ENCODE results near the gene RBBP8NL. TPM values are rescaled to one million over a fixed set of nuclear protein-coding genes. Genes with fewer than 3 reads are reported as not detected.
A peak's percentile ranks its signal among the peaks of the same experiment; 100 is the strongest.

The RBBP8NL gene
- total RNA-seq, 1 experiment from 2014 or later, result 6.2 TPM

DNA sequence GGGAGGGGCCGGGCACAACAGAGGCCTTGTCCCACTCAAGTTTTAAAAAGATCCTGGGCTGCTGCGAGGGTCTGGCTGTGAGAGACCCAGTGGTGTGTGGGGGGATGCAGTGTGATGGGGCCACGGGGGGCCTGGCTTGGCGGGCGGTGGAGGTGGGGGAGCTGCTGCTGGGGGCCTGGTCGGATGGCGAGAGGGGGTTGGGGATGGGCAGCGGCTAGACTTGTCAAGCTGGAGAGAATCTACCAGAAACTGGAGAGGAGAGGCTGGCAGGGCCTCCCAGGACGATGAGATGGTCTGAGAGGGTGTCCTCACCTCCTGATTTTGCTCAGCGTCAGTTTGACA is 35.3 kb downstream of the RBBP8NL start:
- TF ChIP-seq, protein P1, sequence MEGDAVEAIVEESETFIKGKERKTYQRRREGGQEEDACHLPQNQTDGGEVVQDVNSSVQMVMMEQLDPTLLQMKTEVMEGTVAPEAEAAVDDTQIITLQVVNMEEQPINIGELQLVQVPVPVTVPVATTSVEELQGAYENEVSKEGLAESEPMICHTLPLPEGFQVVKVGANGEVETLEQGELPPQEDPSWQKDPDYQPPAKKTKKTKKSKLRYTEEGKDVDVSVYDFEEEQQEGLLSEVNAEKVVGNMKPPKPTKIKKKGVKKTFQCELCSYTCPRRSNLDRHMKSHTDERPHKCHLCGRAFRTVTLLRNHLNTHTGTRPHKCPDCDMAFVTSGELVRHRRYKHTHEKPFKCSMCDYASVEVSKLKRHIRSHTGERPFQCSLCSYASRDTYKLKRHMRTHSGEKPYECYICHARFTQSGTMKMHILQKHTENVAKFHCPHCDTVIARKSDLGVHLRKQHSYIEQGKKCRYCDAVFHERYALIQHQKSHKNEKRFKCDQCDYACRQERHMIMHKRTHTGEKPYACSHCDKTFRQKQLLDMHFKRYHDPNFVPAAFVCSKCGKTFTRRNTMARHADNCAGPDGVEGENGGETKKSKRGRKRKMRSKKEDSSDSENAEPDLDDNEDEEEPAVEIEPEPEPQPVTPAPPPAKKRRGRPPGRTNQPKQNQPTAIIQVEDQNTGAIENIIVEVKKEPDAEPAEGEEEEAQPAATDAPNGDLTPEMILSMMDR (IDR thresholded peaks at IDR 0.05; ENCODE audit: unreplicated experiment), result no peak
- H3K36me3 Mint-ChIP-seq (ENCODE audit: insufficient read depth, unreplicated experiment), result peaks cover 77% of the 10 kb centered on the region
- H3K27me3 Mint-ChIP-seq (ENCODE audit: unreplicated experiment), result no peaks in the 10 kb centered on the region
- H3K27ac Mint-ChIP-seq (ENCODE audit: unreplicated experiment), result no peak overlapping the region
- intact Hi-C loops (cut with micrococcal nuclease; ENCODE audit: unreplicated experiment), result no loop called here
- no peak overlapping the region for H3K4me3 Mint-ChIP-seq (ENCODE audit: low read depth, unreplicated experiment)
- BruUV-seq (replicated peaks), result no TSS peak
- H3K9me3 Mint-ChIP-seq (ENCODE audit: low read depth, unreplicated experiment), result no peaks in the 10 kb centered on the region
- H3K4me1 Mint-ChIP-seq (ENCODE audit: low read depth, unreplicated experiment), result peaks cover 22% of the 10 kb centered on the region
- no peak for DNase-seq
- CTCF ChIA-PET, result no interaction called here

DNA sequence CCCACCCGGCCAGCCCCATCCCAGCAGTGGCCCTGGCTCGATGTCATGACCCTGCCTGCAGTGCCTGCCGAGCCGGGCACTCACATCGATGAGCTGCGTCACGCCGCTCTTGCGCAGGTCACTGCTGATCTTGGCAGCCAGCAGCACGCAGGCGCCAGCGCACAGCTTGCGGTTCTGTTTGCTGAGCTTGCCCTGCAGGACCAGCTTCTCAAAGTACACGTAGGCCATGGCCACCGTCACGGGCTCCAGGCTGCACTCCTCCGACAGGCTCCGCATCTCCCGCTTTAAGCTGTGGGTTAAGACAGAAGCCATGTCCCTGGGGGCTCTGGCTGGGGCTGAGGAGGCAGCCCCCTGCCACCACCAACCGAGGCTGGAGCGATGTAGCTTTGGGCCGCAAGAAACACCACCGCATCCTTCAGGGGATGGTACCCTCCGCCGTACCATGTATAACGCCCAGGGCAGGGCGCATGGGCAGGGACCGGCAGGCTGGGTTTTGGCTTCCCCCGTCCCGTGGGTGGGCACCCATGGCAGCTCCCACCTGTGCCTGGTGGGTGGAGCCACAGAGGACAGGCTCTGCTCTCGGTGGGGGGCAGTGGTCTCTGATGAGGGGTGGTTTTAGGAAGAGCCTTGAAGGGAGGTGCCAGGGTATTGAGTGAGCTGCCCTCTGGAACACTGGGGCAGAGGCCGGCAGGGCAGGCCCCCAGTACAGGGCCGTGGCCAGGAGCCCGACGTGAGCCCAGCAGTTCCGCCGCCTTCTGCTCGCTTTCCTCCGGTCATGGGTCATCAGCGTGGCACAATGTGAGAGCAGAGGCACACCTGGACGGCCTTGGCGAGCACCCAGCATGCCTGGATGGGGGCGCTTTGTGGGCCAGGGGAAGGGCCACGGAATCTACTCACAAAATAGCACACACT is 35.9 kb downstream of the RBBP8NL start:
- CTCF ChIA-PET, result no interaction called here
- Mint-ChIP-seq H3K4me3 (ENCODE audit: low read depth, unreplicated experiment) (no peak overlapping the region), H3K27ac (ENCODE audit: unreplicated experiment) (no peak overlapping the region), H3K9me3 (ENCODE audit: low read depth, unreplicated experiment) (no peaks in the 10 kb centered on the region), H3K4me1 (ENCODE audit: low read depth, unreplicated experiment) (peaks cover 22% of the 10 kb centered on the region), H3K27me3 (ENCODE audit: unreplicated experiment) (no peaks in the 10 kb centered on the region), H3K36me3 (ENCODE audit: insufficient read depth, unreplicated experiment) (peaks cover 84% of the 10 kb centered on the region)
- TF ChIP-seq, protein P1 (IDR thresholded peaks at IDR 0.05; ENCODE audit: unreplicated experiment), result no peak
- BruUV-seq (replicated peaks), result no TSS peak
- intact Hi-C loops (cut with micrococcal nuclease; ENCODE audit: unreplicated experiment), result no loop called here
- DNase-seq, result no peak

DNA sequence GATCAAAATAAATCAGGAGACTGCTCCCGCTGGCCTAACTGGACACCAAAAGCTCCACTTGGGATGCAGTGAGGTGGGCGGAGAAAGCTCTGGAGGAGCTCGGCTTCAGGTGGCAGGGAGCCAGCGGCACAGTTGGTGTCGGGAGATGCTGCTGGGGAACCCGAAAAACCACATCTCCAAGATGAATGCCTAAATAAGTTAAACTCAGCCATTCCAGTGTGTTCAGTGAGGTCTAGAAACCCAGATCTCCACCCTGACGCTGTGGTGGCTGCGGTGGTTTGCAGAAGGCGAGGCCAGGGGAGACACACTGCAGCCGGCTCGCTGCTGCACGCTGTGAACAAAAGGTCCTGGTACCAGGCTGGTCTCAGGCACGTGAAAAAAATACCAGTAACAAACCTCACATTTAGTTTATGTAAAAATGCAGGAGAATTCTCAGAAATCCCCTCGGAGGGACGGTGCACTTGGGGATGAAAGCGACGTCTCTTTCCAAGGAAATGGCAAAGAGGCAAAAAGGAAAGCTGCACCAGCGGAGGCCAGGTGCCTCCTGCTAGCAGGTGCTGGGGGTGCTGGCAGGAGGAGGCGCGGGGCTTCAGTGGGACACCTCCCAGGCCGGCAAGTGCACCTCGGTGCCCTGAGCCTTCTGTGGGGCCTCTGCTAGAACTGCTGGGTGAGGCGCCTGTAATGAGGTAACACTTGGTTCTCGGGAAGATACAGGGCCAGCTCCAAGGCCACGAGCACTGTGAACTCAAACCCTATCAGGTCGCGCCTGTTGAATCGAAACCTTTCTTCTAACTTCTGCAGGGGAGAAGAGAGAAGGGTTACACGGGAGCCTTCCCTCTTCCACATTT is 36.8 kb downstream of the RBBP8NL start:
- DNase-seq, result no peak
- CTCF ChIA-PET, result no interaction called here
- H3K9me3 Mint-ChIP-seq (ENCODE audit: low read depth, unreplicated experiment), result no peaks in the 10 kb centered on the region
- H3K27me3 Mint-ChIP-seq (ENCODE audit: unreplicated experiment), result no peaks in the 10 kb centered on the region
- peaks cover 30% of the 10 kb centered on the region for H3K4me1 Mint-ChIP-seq (ENCODE audit: low read depth, unreplicated experiment)
- H3K27ac Mint-ChIP-seq (ENCODE audit: unreplicated experiment), result peak overlapping the region; percentile 14
- TF ChIP-seq, protein P1 (IDR thresholded peaks at IDR 0.05; ENCODE audit: unreplicated experiment), result no peak
- BruUV-seq (replicated peaks), result no TSS peak
- no peak overlapping the region for H3K4me3 Mint-ChIP-seq (ENCODE audit: low read depth, unreplicated experiment)
- H3K36me3 Mint-ChIP-seq (ENCODE audit: insufficient read depth, unreplicated experiment), result peaks cover 91% of the 10 kb centered on the region
- intact Hi-C loops (cut with micrococcal nuclease; ENCODE audit: unreplicated experiment), result no loop called here

DNA sequence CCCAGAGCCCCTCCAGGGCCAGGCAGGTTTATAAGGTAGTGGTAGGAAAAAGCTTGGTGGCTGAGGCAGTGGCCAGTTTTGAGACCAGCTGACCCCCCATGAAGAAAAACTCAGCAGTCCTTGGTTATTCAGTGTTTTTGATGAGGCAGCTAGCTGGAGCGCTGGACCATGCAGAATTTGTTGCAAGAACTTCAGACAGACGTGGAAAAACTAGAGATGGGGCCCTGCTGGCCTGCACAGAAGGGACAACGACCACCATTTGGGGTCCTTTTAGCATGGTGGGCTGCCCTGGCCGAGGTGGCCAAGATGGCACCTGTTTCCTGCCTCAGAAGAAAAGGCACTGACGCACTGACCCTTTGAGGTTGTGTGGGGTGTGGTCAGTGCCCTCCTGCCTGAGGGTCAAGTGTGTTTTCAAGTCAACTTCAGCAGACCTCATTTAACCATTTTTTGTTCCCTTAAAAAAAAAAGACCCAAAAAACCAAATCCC is 37.7 kb downstream of the RBBP8NL start:
- Mint-ChIP-seq H3K27ac (ENCODE audit: unreplicated experiment) (no peak overlapping the region), H3K27me3 (ENCODE audit: unreplicated experiment) (no peaks in the 10 kb centered on the region), H3K4me1 (ENCODE audit: low read depth, unreplicated experiment) (peaks cover 39% of the 10 kb centered on the region), H3K36me3 (ENCODE audit: insufficient read depth, unreplicated experiment) (peaks cover 91% of the 10 kb centered on the region), H3K4me3 (ENCODE audit: low read depth, unreplicated experiment) (no peak overlapping the region), H3K9me3 (ENCODE audit: low read depth, unreplicated experiment) (no peaks in the 10 kb centered on the region)
- no TSS peak for BruUV-seq (replicated peaks)
- no peak for DNase-seq
- TF ChIP-seq, protein P1 (IDR thresholded peaks at IDR 0.05; ENCODE audit: unreplicated experiment), result no peak
- intact Hi-C loops (cut with micrococcal nuclease; ENCODE audit: unreplicated experiment), result loop anchor here (5.0 kb wide), 1 partner anchor 228 kb away; no protein-coding TSS in a partner anchor
- CTCF ChIA-PET, result no interaction called here

All from Calu3 (cell line).